OCI-LY7 (cell line): ENCODE results near the gene PTDSS2. TPM values are rescaled to one million over a fixed set of nuclear protein-coding genes. Genes with fewer than 3 reads are reported as not detected.

Source experiments
- BruUV-seq: library from RNA; stranded (reverse); fragments of 400-500 nt; replicated peaks from 2 replicates; lab custom pipeline; 2021; lab: Mats Ljungman, UMichigan
- CTCF ChIA-PET: fragments of 300-600 bp; sonication (Branson Sonifier 250); formaldehyde crosslinking; loops from one replicate; lab custom pipeline; 2022; ENCODE audit warnings: antibody characterized with exemption; ENCODE audit not compliant: unreplicated experiment; lab: Charles Lee
- POLR2A ChIA-PET: fragments of 300-600 bp; sonication (Branson Sonifier 250); formaldehyde crosslinking; loops from one replicate; lab custom pipeline; 2022; ENCODE audit warnings: antibody characterized with exemption; lab: Charles Lee
- DNase-seq: peaks from one replicate; pipeline ENCODE4 v3.0.0-alpha.2; 2015; ENCODE audit warnings: low spot score
- H2AFZ ChIP-seq: fragments of 200-600 bp; sonication (generic), shearing (Covaris generic); 2 replicates; pipeline ENCODE4 v1.6.1; 2014; ENCODE audit warnings: mild to moderate bottlenecking, antibody characterized with exemption, low read length, moderate library complexity
- H3K27ac ChIP-seq: fragments of 200-600 bp; sonication (generic); 2 replicates; pipeline ENCODE4 v1.5.1; 2014; ENCODE audit warnings: mixed run types, low read depth, mild to moderate bottlenecking, moderate library complexity, low read length, inconsistent platforms; ENCODE audit not compliant: poor library complexity, severe bottlenecking
- H3K36me3 ChIP-seq: fragments of 200-600 bp; sonication (generic); 2 replicates; pipeline ENCODE4 v1.6.1; 2014; ENCODE audit warnings: mild to moderate bottlenecking, antibody characterized with exemption, low read length, moderate library complexity, mixed read lengths; ENCODE audit not compliant: insufficient read depth
- H3K4me1 ChIP-seq: fragments of 200-600 bp; sonication (generic); 2 replicates; pipeline ENCODE4 v1.5.1; 2014; ENCODE audit warnings: mild to moderate bottlenecking, low read length; ENCODE audit not compliant: insufficient read depth, poor library complexity, severe bottlenecking
- H3K4me2 ChIP-seq: fragments of 200-600 bp; sonication (generic); 2 replicates; pipeline ENCODE4 v1.6.1; 2014; ENCODE audit warnings: mild to moderate bottlenecking, low read length
- H3K4me3 ChIP-seq: fragments of 200-600 bp; sonication (generic); 2 replicates; pipeline ENCODE4 v1.5.1; 2014; ENCODE audit warnings: mild to moderate bottlenecking, low read depth, low read length; ENCODE audit not compliant: poor library complexity, severe bottlenecking
- H3K79me2 ChIP-seq: fragments of 200-600 bp; sonication (generic); 2 replicates; pipeline ENCODE4 v1.6.1; 2016; ENCODE audit warnings: low read depth, mild to moderate bottlenecking, low read length, moderate library complexity, mixed read lengths; ENCODE audit not compliant: insufficient read depth
- H3K9me2 ChIP-seq: fragments of 200-600 bp; sonication (generic); 2 replicates; pipeline ENCODE4 v1.6.1; 2016; ENCODE audit warnings: mild to moderate bottlenecking, low read length, mixed read lengths; ENCODE audit not compliant: insufficient read depth
- H3K9me3 ChIP-seq: fragments of 200-600 bp; sonication (generic); 2 replicates; pipeline ENCODE4 v1.6.1; 2014; ENCODE audit warnings: mild to moderate bottlenecking, mixed run types, low read length, mixed read lengths
- H4K20me1 ChIP-seq: fragments of 200-600 bp; sonication (generic); 2 replicates; pipeline ENCODE4 v1.6.1; 2014; ENCODE audit warnings: mild to moderate bottlenecking, antibody characterized with exemption, low read length, moderate library complexity, mixed read lengths; ENCODE audit not compliant: insufficient read depth
- CTCF ChIP-seq: fragments of 200-600 bp; sonication (generic); conservative IDR thresholded peaks from 2 replicates; pipeline ENCODE4 v1.5.1; 2014; ENCODE audit warnings: mild to moderate bottlenecking, antibody characterized with exemption, low read length, moderate library complexity, mixed read lengths
- EZH2phosphoT487 ChIP-seq: fragments of 200-600 bp; sonication (generic); IDR thresholded peaks from 2 replicates; pipeline ENCODE4 v1.6.1; 2018; ENCODE audit warnings: low read depth, borderline replicate concordance, mild to moderate bottlenecking, mixed run types, antibody characterized with exemption, low read length, moderate library complexity, mixed read lengths
- intact Hi-C: fragments of 100-400 bp; cut with micrococcal nuclease; formaldehyde crosslinking; loops from one replicate; pipeline ENCODE4 v1.10.0; 2022; ENCODE audit not compliant: unreplicated experiment
- total RNA-seq, 2 experiments: library from RNA; depleted of rRNA in 1 of 2; stranded (reverse); fragments of >200 nt in 1 of 2; shearing (Covaris generic) in 1 of 2; gene quantifications; 2 replicates each; pipeline ENCODE4 v1.2.3, GENCODE V29; 2014 to 2022

Gene PTDSS2
- total RNA-seq, 2 experiments from 2014 or later, result 27.8 to 32.7 TPM

GRCh38 chr11:461626-462025 is 11.5 kb downstream of the PTDSS2 start:
- Histone ChIP-seq H3K4me3 (no peak overlapping the region), H3K4me2 (no peak overlapping the region), H3K36me3 (no peaks in the 10 kb centered on the region), H4K20me1 (no peaks in the 10 kb centered on the region), H3K4me1 (no peaks in the 10 kb centered on the region), H3K27ac (no peak overlapping the region), H3K79me2 (no peaks in the 10 kb centered on the region), H2AFZ (no peak overlapping the region), H3K9me2 (no peaks in the 10 kb centered on the region), H3K9me3 (no peaks in the 10 kb centered on the region)
- TF ChIP-seq EZH2phosphoT487, result no peak
- TF ChIP-seq CTCF, result no peak
- no TSS peak for BruUV-seq
- no peak for DNase-seq
- POLR2A ChIA-PET, result no interaction called here
- CTCF ChIA-PET, result no interaction called here
- intact Hi-C loops, result no loop called here

GRCh38 chr11:462107-462890 is 12.2 kb downstream of the PTDSS2 start:
- H3K79me2 ChIP-seq, result no peaks in the 10 kb centered on the region
- H2AFZ ChIP-seq, result no peak overlapping the region
- H3K9me2 ChIP-seq, result no peaks in the 10 kb centered on the region
- H3K36me3 ChIP-seq, result no peaks in the 10 kb centered on the region
- intact Hi-C loops, result no loop called here
- no TSS peak for BruUV-seq
- POLR2A ChIA-PET, result no interaction called here
- no peak overlapping the region for H3K4me3 ChIP-seq
- CTCF ChIA-PET, result no interaction called here
- no peak for DNase-seq
- H4K20me1 ChIP-seq, result no peaks in the 10 kb centered on the region
- TF ChIP-seq EZH2phosphoT487 (no peak), CTCF (no peak)
- no peak overlapping the region for H3K27ac ChIP-seq
- no peak overlapping the region for H3K4me2 ChIP-seq
- no peaks in the 10 kb centered on the region for H3K9me3 ChIP-seq
- no peaks in the 10 kb centered on the region for H3K4me1 ChIP-seq

GRCh38 chr11:464316-464715 is 14.2 kb downstream of the PTDSS2 start:
- DNase-seq, result no peak
- Histone ChIP-seq H2AFZ (no peak overlapping the region), H3K9me3 (no peaks in the 10 kb centered on the region), H3K4me3 (no peak overlapping the region), H4K20me1 (no peaks in the 10 kb centered on the region), H3K36me3 (no peaks in the 10 kb centered on the region), H3K4me2 (no peak overlapping the region), H3K27ac (no peak overlapping the region), H3K9me2 (no peaks in the 10 kb centered on the region), H3K4me1 (no peaks in the 10 kb centered on the region), H3K79me2 (no peaks in the 10 kb centered on the region)
- CTCF ChIA-PET, result no interaction called here
- intact Hi-C loops, result no loop called here
- BruUV-seq, result no TSS peak
- POLR2A ChIA-PET, result no interaction called here
- no peak for TF ChIP-seq CTCF
- TF ChIP-seq EZH2phosphoT487, result no peak
